CD8-positive, alpha-beta memory T cell (primary cell): ENCODE data around the gene GSDMA. TPM values are rescaled to one million over a fixed set of nuclear protein-coding genes. Genes with fewer than 3 reads are reported as not detected.

Experiments
- CTCF ChIA-PET: fragments of 350-600 bp; sonication (Branson Sonifier 250); formaldehyde crosslinking; loops from one replicate; lab custom pipeline; 2021; ENCODE audit warnings: antibody characterized with exemption; lab: Charles Lee
- POLR2A ChIA-PET: fragments of 350-600 bp; sonication (Branson Sonifier 250); formaldehyde crosslinking; loops from one replicate; lab custom pipeline; 2021; ENCODE audit warnings: antibody characterized with exemption; lab: Charles Lee
- DNase-seq, 5 donors: peaks; one replicate each; pipeline versions ENCODE4 v3.0.0 to v3.0.0-alpha.2; 2020 to 2022; ENCODE audit warnings: mixed read lengths in 1 of 5
- H3K27ac ChIP-seq: one replicate; pipeline ENCODE4 v1.7.0; 2013; ENCODE audit warnings: low read depth, mild to moderate bottlenecking, low read length, moderate library complexity
- H3K27me3 ChIP-seq: 2 replicates; pipeline ENCODE4 v1.7.0; 2013; ENCODE audit warnings: low read length, mild to moderate bottlenecking; ENCODE audit not compliant: insufficient read depth, poor library complexity, severe bottlenecking
- H3K36me3 ChIP-seq: 2 replicates; pipeline ENCODE4 v1.7.0; 2013; ENCODE audit warnings: mild to moderate bottlenecking, low read length, moderate library complexity; ENCODE audit not compliant: insufficient read depth
- H3K4me1 ChIP-seq: 2 replicates; pipeline ENCODE4 v1.7.0; 2013; ENCODE audit warnings: mild to moderate bottlenecking, low read length, moderate library complexity; ENCODE audit not compliant: insufficient read depth
- H3K4me3 ChIP-seq: 2 replicates; pipeline ENCODE4 v1.7.0; 2013; ENCODE audit warnings: mild to moderate bottlenecking, low read length
- H3K9me3 ChIP-seq: 2 replicates; pipeline ENCODE4 v1.7.0; 2013; ENCODE audit warnings: mild to moderate bottlenecking, low read length
- H3K27ac Mint-ChIP-seq, 8 donors: one replicate each; pipeline ENCODE4 v1.8.0; 2020 to 2021; ENCODE audit warnings: mixed read lengths in 8 of 8, mild to moderate bottlenecking in 6 of 8, inconsistent platforms in 3 of 8, moderate library complexity in 3 of 8
- H3K27me3 Mint-ChIP-seq, 2 donors: one replicate each; pipeline ENCODE4 v1.8.0; 2020 to 2021; ENCODE audit warnings: mixed read lengths in 2 of 2, mild to moderate bottlenecking in 1 of 2, moderate library complexity in 1 of 2
- H3K36me3 Mint-ChIP-seq, 3 donors: one replicate each; pipeline ENCODE4 v1.8.0; 2020 to 2021; ENCODE audit warnings: mixed read lengths in 3 of 3, inconsistent platforms in 1 of 3, mild to moderate bottlenecking in 1 of 3
- H3K4me1 Mint-ChIP-seq, 3 donors: one replicate each; pipeline ENCODE4 v1.8.0; 2020 to 2021; ENCODE audit warnings: mixed read lengths in 3 of 3, inconsistent platforms in 1 of 3, mild to moderate bottlenecking in 1 of 3
- H3K4me3 Mint-ChIP-seq, 7 donors: one replicate each; pipeline ENCODE4 v1.8.0; 2020 to 2021; ENCODE audit warnings: mixed read lengths in 7 of 7, mild to moderate bottlenecking in 6 of 7, moderate library complexity in 4 of 7, inconsistent platforms in 2 of 7
- H3K9me3 Mint-ChIP-seq, 5 donors: one replicate each; pipeline ENCODE4 v1.8.0; 2020 to 2022; ENCODE audit warnings: mixed read lengths in 5 of 5, mild to moderate bottlenecking in 3 of 5, moderate library complexity in 2 of 5, inconsistent platforms in 1 of 5
- polyA plus RNA-seq: library from polyadenylated mRNA; unstranded; fragments of 300-500 nt; fragmentation: Illumina TruSeq; gene quantifications from one replicate; pipeline ENCODE4 v1.2.3, GENCODE V29; 2021
- total RNA-seq, 2 experiments: library from RNA; stranded (reverse); gene quantifications; one replicate each; pipeline ENCODE4 v1.2.3, GENCODE V29; 2021

Gene GSDMA, protein sequence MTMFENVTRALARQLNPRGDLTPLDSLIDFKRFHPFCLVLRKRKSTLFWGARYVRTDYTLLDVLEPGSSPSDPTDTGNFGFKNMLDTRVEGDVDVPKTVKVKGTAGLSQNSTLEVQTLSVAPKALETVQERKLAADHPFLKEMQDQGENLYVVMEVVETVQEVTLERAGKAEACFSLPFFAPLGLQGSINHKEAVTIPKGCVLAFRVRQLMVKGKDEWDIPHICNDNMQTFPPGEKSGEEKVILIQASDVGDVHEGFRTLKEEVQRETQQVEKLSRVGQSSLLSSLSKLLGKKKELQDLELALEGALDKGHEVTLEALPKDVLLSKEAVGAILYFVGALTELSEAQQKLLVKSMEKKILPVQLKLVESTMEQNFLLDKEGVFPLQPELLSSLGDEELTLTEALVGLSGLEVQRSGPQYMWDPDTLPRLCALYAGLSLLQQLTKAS
- not detected for total RNA-seq
- polyA plus RNA-seq = 0.14 TPM

- Mint-ChIP-seq H3K27ac (peak within 1 kb of the TSS in 7 of 8 donors; percentile 0 to 89 (median 48)), H3K4me3 (peak within 1 kb of the TSS in 4 of 7 donors; percentile 8 to 61 (median 41)), H3K4me1 (peaks cover 18 to 47% (median 37%) of the 10 kb centered on the region in 3 donors), H3K9me3 (no peaks in the 10 kb centered on the region), H3K27me3 (peaks cover 2 to 12% of the 10 kb centered on the region in 2 donors), H3K36me3 (no peaks in the 10 kb centered on the region)
- Histone ChIP-seq H3K4me1 (peaks cover 27% of the 10 kb centered on the region), H3K9me3 (no peaks in the 10 kb centered on the region), H3K4me3 (no peak within 1 kb of the TSS), H3K27ac (no peak within 1 kb of the TSS), H3K36me3 (no peaks in the 10 kb centered on the region), H3K27me3 (no peaks in the 10 kb centered on the region)
- CTCF ChIA-PET = interaction anchor here (0.7 to 2.5 kb wide), 3 partner anchors 8 to 16 kb away, joined by 3 to 7 read pairs (median 3); no protein-coding TSS in a partner anchor
- DNase-seq = no peak
- POLR2A ChIA-PET = interaction anchor here (0.5 kb wide), 1 partner anchor 54 kb away, joined by 16 read pairs; no protein-coding TSS in a partner anchor
Measured at GRCh38 chr17:39962642-39963220, at the start of gene GSDMA. TSS of gene GSDMA (plus strand) at chr17:39963004. CDS start at chr17:39965688, 2,684 bp downstream.

DNA sequence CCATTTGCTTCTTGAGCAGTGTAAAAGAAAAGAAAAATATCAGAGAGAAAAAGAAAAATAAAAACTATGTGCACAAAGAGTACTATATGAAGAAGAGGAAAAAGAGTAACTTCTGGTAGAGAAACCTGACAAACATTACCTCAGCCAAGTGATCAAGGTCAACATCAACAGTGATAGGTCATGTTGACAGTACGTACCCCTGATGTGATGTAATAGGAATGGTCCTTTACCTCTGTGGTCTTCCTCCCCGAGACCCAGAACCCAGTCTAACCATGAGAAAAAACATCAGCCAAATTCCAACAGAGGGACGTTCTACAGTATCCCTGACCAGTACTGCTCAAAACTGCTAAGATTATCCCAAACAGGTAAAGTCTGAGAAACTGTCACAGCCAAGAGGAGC lies 48.8 kb upstream of the GSDMA start:
- H3K27ac ChIP-seq = no peak overlapping the region
- peaks cover 6 to 76% (median 32%) of the 10 kb centered on the region in 3 donors for H3K36me3 Mint-ChIP-seq
- no peak overlapping the region for H3K4me3 Mint-ChIP-seq
- H3K36me3 ChIP-seq = peaks cover 15% of the 10 kb centered on the region
- H3K9me3 ChIP-seq = no peaks in the 10 kb centered on the region
- H3K27ac Mint-ChIP-seq = no peak overlapping the region
- no peaks in the 10 kb centered on the region for H3K9me3 Mint-ChIP-seq
- no peak overlapping the region for H3K4me3 ChIP-seq
- CTCF ChIA-PET = no interaction called here
- peaks cover 0 to 4% of the 10 kb centered on the region in 2 donors for H3K27me3 Mint-ChIP-seq
- H3K27me3 ChIP-seq = no peaks in the 10 kb centered on the region
- H3K4me1 Mint-ChIP-seq = peaks cover 19 to 31% (median 31%) of the 10 kb centered on the region in 3 donors
- peaks cover 11% of the 10 kb centered on the region for H3K4me1 ChIP-seq
- POLR2A ChIA-PET = no interaction called here
- DNase-seq = no peak

- H3K4me3 Mint-ChIP-seq = no peak overlapping the region
- H3K36me3 Mint-ChIP-seq = peaks cover 6 to 72% (median 30%) of the 10 kb centered on the region in 3 donors
- H3K4me1 Mint-ChIP-seq = peaks cover 22 to 41% (median 40%) of the 10 kb centered on the region in 3 donors
- H3K9me3 ChIP-seq = no peaks in the 10 kb centered on the region
- peak overlapping the region in 1 of 8 donors; percentile 26 for H3K27ac Mint-ChIP-seq
- H3K27me3 ChIP-seq = no peaks in the 10 kb centered on the region
- H3K4me3 ChIP-seq = no peak overlapping the region
- no peak for DNase-seq
- ChIA-PET CTCF (interaction anchor here (0.6 to 1.0 kb wide), 2 partner anchors 124 to 185 kb away, joined by 3 read pairs; no protein-coding TSS in a partner anchor), POLR2A (interaction anchor here (0.7 to 0.8 kb wide), 2 partner anchors 29 to 160 kb away, joined by 3 to 4 read pairs; no protein-coding TSS in a partner anchor)
- H3K36me3 ChIP-seq = peaks cover 15% of the 10 kb centered on the region
- H3K9me3 Mint-ChIP-seq = no peaks in the 10 kb centered on the region
- no peak overlapping the region for H3K27ac ChIP-seq
- peaks cover 19% of the 10 kb centered on the region for H3K4me1 ChIP-seq
- H3K27me3 Mint-ChIP-seq = peaks cover 0 to 4% of the 10 kb centered on the region in 2 donors
Measured at GRCh38 chr17:39915559-39915958, 47.2 kb upstream of the GSDMA start.

GRCh38 chr17:39916918-39917317 lies 45.9 kb upstream of the GSDMA start:
- peaks cover 20% of the 10 kb centered on the region for H3K36me3 ChIP-seq
- Mint-ChIP-seq H3K9me3 (no peaks in the 10 kb centered on the region), H3K4me3 (no peak overlapping the region), H3K27ac (peak overlapping the region in 4 of 8 donors; percentile 5 to 83 (median 55)), H3K27me3 (peaks cover 0 to 4% of the 10 kb centered on the region in 2 donors), H3K4me1 (peaks cover 34 to 54% (median 54%) of the 10 kb centered on the region in 3 donors), H3K36me3 (peaks cover 3 to 75% (median 26%) of the 10 kb centered on the region in 3 donors)
- H3K4me1 ChIP-seq = peaks cover 33% of the 10 kb centered on the region
- no peak overlapping the region for H3K4me3 ChIP-seq
- ChIA-PET CTCF (interaction anchor here (0.8 kb wide), 1 partner anchor 164 kb away, joined by 3 read pairs; no protein-coding TSS in a partner anchor), POLR2A (no interaction called here)
- H3K9me3 ChIP-seq = no peaks in the 10 kb centered on the region
- no peaks in the 10 kb centered on the region for H3K27me3 ChIP-seq
- DNase-seq = no peak
- H3K27ac ChIP-seq = no peak overlapping the region

GRCh38 chr17:39919087-39919683 lies 43.6 kb upstream of the GSDMA start:
- no peak for DNase-seq
- H3K9me3 ChIP-seq = no peaks in the 10 kb centered on the region

GRCh38 chr17:39920218-39921210 lies 42.3 kb upstream of the GSDMA start:
- CTCF ChIA-PET = interaction anchor here (0.9 kb wide), 1 partner anchor 60 kb away, joined by 3 read pairs; the partner anchor contains the start of gene PSMD3
- H3K4me1 ChIP-seq = peaks cover 69% of the 10 kb centered on the region
- Mint-ChIP-seq H3K36me3 (peaks cover 3 to 75% (median 18%) of the 10 kb centered on the region in 3 donors), H3K4me1 (peaks cover 60 to 86% (median 83%) of the 10 kb centered on the region in 3 donors), H3K4me3 (peak overlapping the region in 2 of 7 donors; percentile 22 to 65), H3K27me3 (peaks cover 0 to 4% of the 10 kb centered on the region in 2 donors), H3K27ac (peak overlapping the region; percentile 50 to 89 (median 74)), H3K9me3 (no peaks in the 10 kb centered on the region)
- H3K27me3 ChIP-seq = no peaks in the 10 kb centered on the region
- H3K9me3 ChIP-seq = no peaks in the 10 kb centered on the region
- peaks cover 34% of the 10 kb centered on the region for H3K36me3 ChIP-seq
- peak in 3 of 5 donors; percentile 9 to 52 (median 43) for DNase-seq
- H3K27ac ChIP-seq = no peak overlapping the region
- no peak overlapping the region for H3K4me3 ChIP-seq
- POLR2A ChIA-PET = no interaction called here

More at GRCh38 chr17:39919087-39919683, 43.6 kb upstream of the GSDMA start:
- no peak overlapping the region for H3K4me3 ChIP-seq
- H3K27ac ChIP-seq = no peak overlapping the region
- no peaks in the 10 kb centered on the region for H3K27me3 ChIP-seq
- Mint-ChIP-seq H3K36me3 (peaks cover 3 to 74% (median 19%) of the 10 kb centered on the region in 3 donors), H3K4me3 (peak overlapping the region in 1 of 7 donors; percentile 52), H3K27me3 (peaks cover 0 to 4% of the 10 kb centered on the region in 2 donors), H3K27ac (peak overlapping the region in 3 of 8 donors; percentile 17 to 43 (median 38)), H3K4me1 (peaks cover 50 to 77% (median 74%) of the 10 kb centered on the region in 3 donors), H3K9me3 (no peaks in the 10 kb centered on the region)
- H3K4me1 ChIP-seq = peaks cover 56% of the 10 kb centered on the region
- POLR2A ChIA-PET = interaction anchor here (0.5 kb wide), 1 partner anchor 11 kb away, joined by 4 read pairs; no protein-coding TSS in a partner anchor
- CTCF ChIA-PET = interaction anchor here (0.9 kb wide), 1 partner anchor 61 kb away, joined by 3 read pairs; the partner anchor contains the start of gene PSMD3
- peaks cover 35% of the 10 kb centered on the region for H3K36me3 ChIP-seq
